ENCODE measurements around the gene USP37. TPM values are rescaled to one million over a fixed set of nuclear protein-coding genes. Genes with fewer than 3 reads are reported as not detected.

USP37 gene
- total RNA-seq, 4 donors from 2014 or later, result 6.7 to 15.0 (median 8.5) TPM

DNA sequence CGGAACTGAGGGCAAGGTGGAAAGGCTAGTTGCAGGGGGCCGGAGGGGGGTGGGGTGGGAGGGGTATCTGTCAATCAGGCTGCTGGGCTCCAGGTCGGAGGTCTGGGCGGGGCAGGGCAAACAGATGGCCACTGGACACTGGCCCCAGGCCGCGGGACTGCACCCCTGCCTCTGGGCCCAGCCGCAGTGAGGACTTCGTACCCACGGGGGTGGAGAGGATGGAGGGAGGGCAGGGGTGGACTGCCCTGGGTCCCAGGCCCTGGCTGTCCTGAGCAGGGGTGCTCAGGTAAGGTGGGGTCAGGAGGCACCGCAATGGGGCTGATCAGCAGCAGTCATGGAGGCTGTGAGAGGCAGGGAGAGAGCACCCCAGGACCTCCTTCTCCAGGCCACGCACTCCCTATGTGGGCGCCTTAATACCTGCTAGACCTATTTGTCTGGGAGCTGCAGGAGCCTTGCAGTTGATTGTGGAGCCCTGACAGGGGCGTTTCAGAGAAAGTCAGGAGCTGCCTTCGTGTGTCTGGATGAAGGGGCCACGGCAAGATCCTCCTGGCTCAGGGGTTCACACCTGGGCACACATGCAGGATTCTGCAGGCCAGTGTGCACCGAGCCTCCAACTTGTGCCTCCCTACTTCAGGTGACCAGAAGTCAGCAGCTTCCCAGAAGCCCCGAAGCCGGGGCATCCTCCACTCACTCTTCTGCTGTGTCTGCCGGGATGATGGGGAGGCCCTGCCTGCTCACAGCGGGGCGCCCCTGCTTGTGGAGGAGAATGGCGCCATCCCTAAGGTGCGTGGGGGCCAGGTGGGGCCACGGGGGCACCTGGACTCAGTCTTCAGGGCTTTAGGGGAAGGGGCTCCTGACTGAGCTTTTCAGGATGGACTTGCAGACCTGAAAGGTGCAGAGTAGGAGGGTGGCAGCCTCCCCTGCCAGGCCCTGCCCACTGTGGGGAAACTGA lies 166.9 kb downstream of the USP37 start:
- H3K9me3 ChIP-seq, result no peaks in the 10 kb centered on the region
- H3K36me3 ChIP-seq, result peaks cover 26 to 41% (median 41%) of the 10 kb centered on the region in 4 donors
- peaks cover 54 to 85% (median 79%) of the 10 kb centered on the region in 4 donors for H3K4me1 ChIP-seq
- H3K27me3 ChIP-seq, result no peaks in the 10 kb centered on the region
- peak overlapping the region; percentile 88 to 96 (median 93) for H3K4me3 ChIP-seq
- WGBS, result 43% methylated on average over 3 of the region's 24 CpGs
- intact Hi-C loops (cut with DNase I), result no loop called here
- TF ChIP-seq POLR2A (IDR thresholded peaks at IDR 0.05; ENCODE audit: low read depth), result no peak
- TF ChIP-seq, protein P1, sequence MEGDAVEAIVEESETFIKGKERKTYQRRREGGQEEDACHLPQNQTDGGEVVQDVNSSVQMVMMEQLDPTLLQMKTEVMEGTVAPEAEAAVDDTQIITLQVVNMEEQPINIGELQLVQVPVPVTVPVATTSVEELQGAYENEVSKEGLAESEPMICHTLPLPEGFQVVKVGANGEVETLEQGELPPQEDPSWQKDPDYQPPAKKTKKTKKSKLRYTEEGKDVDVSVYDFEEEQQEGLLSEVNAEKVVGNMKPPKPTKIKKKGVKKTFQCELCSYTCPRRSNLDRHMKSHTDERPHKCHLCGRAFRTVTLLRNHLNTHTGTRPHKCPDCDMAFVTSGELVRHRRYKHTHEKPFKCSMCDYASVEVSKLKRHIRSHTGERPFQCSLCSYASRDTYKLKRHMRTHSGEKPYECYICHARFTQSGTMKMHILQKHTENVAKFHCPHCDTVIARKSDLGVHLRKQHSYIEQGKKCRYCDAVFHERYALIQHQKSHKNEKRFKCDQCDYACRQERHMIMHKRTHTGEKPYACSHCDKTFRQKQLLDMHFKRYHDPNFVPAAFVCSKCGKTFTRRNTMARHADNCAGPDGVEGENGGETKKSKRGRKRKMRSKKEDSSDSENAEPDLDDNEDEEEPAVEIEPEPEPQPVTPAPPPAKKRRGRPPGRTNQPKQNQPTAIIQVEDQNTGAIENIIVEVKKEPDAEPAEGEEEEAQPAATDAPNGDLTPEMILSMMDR (IDR thresholded peaks at IDR 0.05), result no peak
- TF ChIP-seq POLR2AphosphoS5 (IDR thresholded peaks at IDR 0.05), result no peak
- no peak for TF ChIP-seq EP300 (IDR thresholded peaks at IDR 0.05)
- peak overlapping the region; percentile 98 to 100 (median 100) for H3K27ac ChIP-seq (replicated peaks in 1 of 4)
- no peak for DNase-seq (ENCODE audit: extremely low spot score)

Small RNA genes within 50 kb of the gene (small RNA-seq; reads per million reads assigned to genes)
- gene MIR26B (613 to 913 (median 871) reads per million in 3 donors), gene RNU6-136P (0 reads per million in 3 donors)

Other genes starting within 250 kb of the USP37 start
- gene CATIP, start 211.5 kb downstream of the USP37 start, total RNA-seq, result not detected
- gene SLC11A1, start 186.1 kb downstream of the USP37 start, total RNA-seq, result 10 to 100 TPM in 2 of 4 donors, 1 to 10 TPM in 2; 5.6 to 38.1 (median 20.7) TPM
- 100 to 1,000 TPM; 121 to 176 (median 137) TPM for gene CTDSP1, start 168.5 kb downstream of the USP37 start, total RNA-seq
- under 1 TPM in 1 of 4 donors, not detected in 3; 0.86 TPM for gene VIL1, start 149.2 kb downstream of the USP37 start, total RNA-seq
- gene CNOT9, start 488 bp upstream of the USP37 start, total RNA-seq, result 10 to 100 TPM; 23.0 to 33.8 (median 28.8) TPM
- 1 to 10 TPM; 2.6 to 5.8 (median 4.8) TPM for gene PLCD4, start 39.5 kb upstream of the USP37 start, total RNA-seq
- 10 to 100 TPM; 17.4 to 33.6 (median 26.3) TPM for gene ZNF142, start 91.3 kb upstream of the USP37 start, total RNA-seq
- gene BCS1L, start 91.3 kb upstream of the USP37 start, total RNA-seq, result 10 to 100 TPM; 21.3 to 27.3 (median 25.6) TPM
- 10 to 100 TPM; 16.6 to 27.5 (median 21.1) TPM for gene RNF25, start 103.7 kb upstream of the USP37 start, total RNA-seq
- 10 to 100 TPM; 12.1 to 19.1 (median 14.8) TPM for gene STK36, start 103.7 kb upstream of the USP37 start, total RNA-seq
- gene TTLL4, start 142.5 kb upstream of the USP37 start, total RNA-seq, result 10 to 100 TPM in 2 of 4 donors, 1 to 10 TPM in 2; 5.8 to 11.3 (median 8.3) TPM
- 10 to 100 TPM; 20.7 to 26.3 (median 23.6) TPM for gene CYP27A1, start 213.8 kb upstream of the USP37 start, total RNA-seq

Measured in esophagus muscularis mucosa (tissue), 4 donors.